Activated CD8-positive, alpha-beta memory T cell treated with anti-CD3 and anti-CD28 coated beads for 1 hour (primary cell): Measurements from ENCODE around the gene PCSK1N.
"Not testable (repeated sequence)": the region's sequence is repeated elsewhere in the genome, so short reads cannot be mapped to it uniquely, and the experiment has no call there.

Experiments used
- DNase-seq, 2 donors: peaks; one replicate each; pipeline ENCODE4 v3.0.0-alpha.2; 2020; ENCODE audit warnings: low read depth in 1 of 2; ENCODE audit errors: extremely low read depth in 1 of 2

Gene PCSK1N, protein sequence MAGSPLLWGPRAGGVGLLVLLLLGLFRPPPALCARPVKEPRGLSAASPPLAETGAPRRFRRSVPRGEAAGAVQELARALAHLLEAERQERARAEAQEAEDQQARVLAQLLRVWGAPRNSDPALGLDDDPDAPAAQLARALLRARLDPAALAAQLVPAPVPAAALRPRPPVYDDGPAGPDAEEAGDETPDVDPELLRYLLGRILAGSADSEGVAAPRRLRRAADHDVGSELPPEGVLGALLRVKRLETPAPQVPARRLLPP

GRCh38 chrX:48835524-48836329, at the start of gene PCSK1N:
TSS of gene PCSK1N (minus strand) at chrX:48835610. CDS start at chrX:48835532, 78 bp downstream.
- DNase-seq, result peak in 1 of 2 donors; percentile 55

DNA sequence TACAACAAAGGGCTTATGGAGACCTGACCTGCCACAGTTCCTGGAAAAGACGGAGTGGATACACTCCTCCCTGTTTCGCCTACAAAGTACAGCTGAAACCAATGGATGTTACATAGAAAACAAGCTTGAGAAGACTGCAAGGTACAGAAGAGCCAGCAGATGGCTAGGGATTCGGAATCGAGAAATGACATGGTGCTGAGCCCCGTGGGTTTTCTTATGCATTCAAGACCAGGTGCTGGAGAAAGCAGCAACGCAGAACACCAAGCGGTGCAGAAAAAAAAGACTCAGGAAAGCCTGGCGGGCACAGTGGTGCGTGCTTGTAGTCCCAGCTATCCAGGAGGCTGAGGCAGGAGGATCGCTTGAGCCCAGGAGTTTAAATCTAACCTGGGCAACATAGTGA, 48.3 kb upstream of the PCSK1N start:
- no peak for DNase-seq

DNA sequence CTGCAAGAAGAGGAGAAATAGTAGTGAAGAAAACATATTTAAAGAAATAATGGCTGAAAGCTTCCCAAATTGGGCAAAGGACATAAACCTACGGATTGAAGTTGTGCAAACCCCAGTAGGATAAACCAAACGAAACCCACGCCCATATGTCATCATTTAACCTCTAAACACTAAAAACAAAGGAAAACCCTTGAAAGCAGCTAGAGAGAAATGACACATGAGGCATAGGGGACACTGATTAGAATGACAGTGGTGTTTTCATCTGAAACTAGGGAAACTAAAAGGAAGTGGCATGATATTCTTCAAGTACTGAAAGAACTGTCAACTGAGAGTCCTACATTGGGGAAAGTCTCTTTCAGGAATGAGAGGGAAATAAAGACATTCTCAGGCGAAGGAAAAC, 41.5 kb upstream of the PCSK1N start:
- DNase-seq, result not testable (repeated sequence)

- DNase-seq, result not testable (repeated sequence)
Measured at GRCh38 chrX:48872017-48872416, 36.6 kb upstream of the PCSK1N start.

GRCh38 chrX:48864210-48864609, 28.8 kb upstream of the PCSK1N start:
- no peak for DNase-seq

DNA sequence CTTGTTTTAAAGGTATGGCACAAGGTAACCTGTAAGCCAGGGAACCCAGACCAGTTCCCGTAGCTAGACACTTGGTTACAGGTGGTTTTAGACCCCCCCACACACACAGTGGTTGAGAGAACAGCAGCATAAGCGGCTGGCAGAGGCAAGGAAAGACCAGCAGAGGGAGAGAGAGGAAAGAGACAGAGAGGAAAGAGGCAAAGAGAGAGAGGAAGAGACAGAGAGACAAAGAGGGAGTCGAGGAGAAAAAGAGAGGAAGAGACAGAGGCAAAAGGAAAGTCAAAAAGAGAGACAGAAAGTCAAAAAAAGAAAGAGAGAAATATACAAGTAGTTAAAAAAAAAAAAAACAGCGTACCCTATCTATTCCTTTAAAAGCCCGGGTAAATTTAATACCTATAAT, 19.5 kb upstream of the PCSK1N start:
- no peak for DNase-seq

- not testable (repeated sequence) for DNase-seq
Measured at GRCh38 chrX:48854121-48854804, 18.9 kb upstream of the PCSK1N start.

DNA sequence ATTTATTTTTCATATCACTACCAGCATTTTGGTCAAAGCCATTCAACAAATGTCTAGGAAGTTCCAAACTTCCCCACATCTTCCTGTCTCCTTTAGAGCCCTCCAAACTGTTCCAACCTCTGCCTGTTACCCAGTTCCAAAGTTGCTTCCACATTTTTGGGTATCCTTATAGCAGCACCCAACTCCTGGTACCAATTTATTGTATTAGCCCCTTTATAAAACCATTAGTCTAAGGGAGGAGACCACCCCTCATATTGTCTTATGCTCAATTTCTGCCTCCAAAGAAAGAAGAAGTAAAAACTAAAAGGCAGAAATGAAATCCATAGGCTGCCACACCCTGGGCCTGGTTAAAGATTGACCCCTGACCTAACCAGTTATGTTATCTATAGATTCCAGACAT, 18.1 kb upstream of the PCSK1N start:
- DNase-seq, result not testable (repeated sequence)

GRCh38 chrX:48852857-48853256, 17.4 kb upstream of the PCSK1N start:
- DNase-seq, result no peak

DNA sequence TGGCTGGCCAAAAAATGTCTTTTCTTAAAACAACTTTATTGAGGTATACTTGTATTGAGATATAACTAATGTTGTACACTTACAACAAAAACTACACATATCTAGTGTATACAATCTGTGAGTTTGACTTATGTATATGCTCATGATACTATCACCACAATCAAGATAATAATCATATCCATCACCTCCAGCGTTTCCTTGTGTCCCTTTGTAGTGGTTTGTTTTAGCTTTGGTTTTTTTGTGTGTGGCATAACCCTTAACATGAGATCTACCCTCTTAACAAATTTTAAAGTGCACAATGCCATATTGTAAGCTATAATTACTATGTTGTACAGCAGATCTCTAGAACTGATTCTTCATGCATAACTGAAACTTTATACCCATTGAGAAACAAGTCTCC, 13.4 kb upstream of the PCSK1N start:
- no peak for DNase-seq

DNA sequence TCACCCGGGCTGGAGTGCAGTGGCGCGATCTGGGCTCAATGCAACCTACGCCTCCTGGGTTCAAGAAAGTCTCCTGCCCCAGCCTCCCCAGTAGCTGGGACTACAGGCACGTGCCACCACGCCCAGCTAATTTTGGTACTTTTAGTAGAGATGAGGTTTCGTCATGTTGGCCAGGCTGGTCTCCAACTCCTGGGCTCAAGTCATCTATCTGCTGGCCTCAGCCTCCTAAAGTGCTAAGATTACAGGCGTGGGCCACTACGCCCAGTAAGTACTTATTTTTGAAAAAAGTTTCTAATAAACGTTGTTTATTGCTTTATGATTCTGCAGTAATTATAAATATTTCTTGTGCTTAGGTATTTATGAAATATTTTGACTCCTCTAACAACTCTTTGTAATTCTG, 4.3 kb upstream of the PCSK1N start:
- DNase-seq, result no peak

- DNase-seq, result no peak
Measured at GRCh38 chrX:48834383-48834709, 1.1 kb downstream of the PCSK1N start.

GRCh38 chrX:48833542-48834138, 1.8 kb downstream of the PCSK1N start:
- no peak for DNase-seq

GRCh38 chrX:48831909-48832291, 3.5 kb downstream of the PCSK1N start:
- no peak for DNase-seq

- DNase-seq, result no peak
Measured at GRCh38 chrX:48831136-48831908, 4.1 kb downstream of the PCSK1N start.

GRCh38 chrX:48829016-48829735, 6.2 kb downstream of the PCSK1N start:
- no peak for DNase-seq

DNA sequence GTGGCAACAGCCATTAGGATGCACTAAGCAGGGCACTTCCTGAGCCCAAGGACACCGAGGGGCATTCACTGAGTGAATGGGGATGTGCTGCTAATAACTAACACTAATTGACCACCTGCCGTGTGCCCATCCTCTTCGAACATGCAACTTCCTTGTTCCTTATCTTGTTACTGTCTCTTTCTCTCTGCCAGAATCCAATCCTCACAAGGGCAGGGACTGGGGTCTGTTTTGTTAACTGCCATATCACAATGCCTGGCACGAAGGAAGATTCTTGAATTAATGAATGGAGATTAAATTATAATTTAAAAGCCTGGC, 7.8 kb downstream of the PCSK1N start:
- no peak for DNase-seq

- DNase-seq, result no peak
Measured at GRCh38 chrX:48826876-48827653, 8.3 kb downstream of the PCSK1N start.

GRCh38 chrX:48826135-48826875, 9.1 kb downstream of the PCSK1N start, which contains the start of gene ERAS:
TSS of gene ERAS (plus strand) at chrX:48826513. CDS start at chrX:48829124, 2,611 bp downstream.
- no peak for DNase-seq
